CD14-positive monocyte (primary cell): Measurements from ENCODE around the gene CD200R1L. TPM values are rescaled to one million over a fixed set of nuclear protein-coding genes. Genes with fewer than 3 reads are reported as not detected.

Experiments used
- DNase-seq, 3 donors: peaks; one replicate each; pipeline ENCODE4 v3.0.0-alpha.2; 2011 to 2022
- H2AFZ ChIP-seq: 2 replicates; pipeline ENCODE4 v1.6.0; 2012; ENCODE audit warnings: mild to moderate bottlenecking, low read depth, low read length, inconsistent platforms; ENCODE audit not compliant: insufficient read depth, poor library complexity, severe bottlenecking
- H3K27ac ChIP-seq, 2 donors: 1 replicate in 1 of 2; 2 replicates in 1 of 2; pipeline ENCODE4 v1.5.1; 2012 to 2013; ENCODE audit warnings: low read length in 2 of 2, control low read depth in 1 of 2, inconsistent platforms in 1 of 2, low read depth in 1 of 2, mild to moderate bottlenecking in 1 of 2
- H3K27me3 ChIP-seq, 2 donors: one replicate each; pipeline versions ENCODE4 v1.6.0 to v1.6.1; 2011 to 2013; ENCODE audit warnings: low read length in 2 of 2; ENCODE audit not compliant: control insufficient read depth in 2 of 2, insufficient read depth in 2 of 2
- H3K36me3 ChIP-seq, 2 donors: replicated peaks in 1 of 2; 1 replicate in 1 of 2; 2 replicates in 1 of 2; pipeline versions ENCODE4 v1.5.1 to v1.6.1; 2012 to 2013; ENCODE audit warnings: low read length in 2 of 2, control low read depth in 1 of 2, inconsistent platforms in 1 of 2, mild to moderate bottlenecking in 1 of 2; ENCODE audit not compliant: insufficient read depth in 2 of 2, control insufficient read depth in 1 of 2
- H3K4me1 ChIP-seq, 2 donors: 1 replicate in 1 of 2; 2 replicates in 1 of 2; pipeline versions ENCODE4 v1.5.1 to v1.6.1; 2012 to 2013; ENCODE audit warnings: low read length in 2 of 2, control low read depth in 1 of 2, inconsistent platforms in 1 of 2, mild to moderate bottlenecking in 1 of 2, moderate library complexity in 1 of 2; ENCODE audit not compliant: insufficient read depth in 2 of 2, control insufficient read depth in 1 of 2
- H3K4me2 ChIP-seq: replicated peaks from 2 replicates; pipeline ENCODE3; 2012; ENCODE audit warnings: low read length, moderate library complexity, mild to moderate bottlenecking; ENCODE audit not compliant: poor library complexity, severe bottlenecking; ENCODE audit errors: extremely low read depth
- H3K4me3 ChIP-seq, 3 experiments: fragments of 200-600 bp in 1 of 3; sonication (generic) in 1 of 3; replicated peaks in 1 of 3; 1 replicate in 2 of 3; 2 replicates in 1 of 3; pipeline ENCODE4 v1.5.1; 2011 to 2013; ENCODE audit warnings: low read length in 3 of 3, mild to moderate bottlenecking in 3 of 3, control low read depth in 2 of 3, low read depth in 2 of 3, inconsistent platforms in 1 of 3, moderate library complexity in 1 of 3
- H3K79me2 ChIP-seq: 2 replicates; pipeline ENCODE4 v1.6.0; 2012; ENCODE audit warnings: mild to moderate bottlenecking, control low read depth, inconsistent platforms, low read length, moderate library complexity; ENCODE audit not compliant: insufficient read depth
- H3K9ac ChIP-seq: 2 replicates; pipeline ENCODE4 v1.6.0; 2017; ENCODE audit warnings: low read length, mild to moderate bottlenecking; ENCODE audit not compliant: insufficient read depth, poor library complexity, severe bottlenecking
- H3K9me3 ChIP-seq, 2 donors: replicated peaks in 1 of 2; 1 replicate in 1 of 2; 2 replicates in 1 of 2; pipeline versions ENCODE4 v1.5.1 to v1.6.1; 2012 to 2013; ENCODE audit warnings: low read length in 2 of 2, control low read depth in 1 of 2; ENCODE audit not compliant: control insufficient read depth in 1 of 2, insufficient read depth in 1 of 2
- H4K20me1 ChIP-seq: 2 replicates; pipeline ENCODE4 v1.6.0; 2012; ENCODE audit warnings: mild to moderate bottlenecking, low read length, control low read depth, moderate library complexity; ENCODE audit not compliant: insufficient read depth
- H3K27ac Mint-ChIP-seq, 7 donors: one replicate each; pipeline ENCODE4 v1.8.0; 2020; ENCODE audit warnings: mild to moderate bottlenecking in 7 of 7, mixed read lengths in 7 of 7, moderate library complexity in 6 of 7, inconsistent platforms in 2 of 7
- H3K27me3 Mint-ChIP-seq, 3 donors: one replicate each; pipeline ENCODE4 v1.8.0; 2021 to 2022; ENCODE audit warnings: low read depth in 3 of 3, mild to moderate bottlenecking in 3 of 3, mixed read lengths in 3 of 3, moderate library complexity in 3 of 3, inconsistent platforms in 1 of 3
- H3K36me3 Mint-ChIP-seq, 2 donors: one replicate each; pipeline ENCODE4 v1.8.0; 2020; ENCODE audit warnings: mixed read lengths in 2 of 2, inconsistent platforms in 1 of 2, mild to moderate bottlenecking in 1 of 2
- H3K4me1 Mint-ChIP-seq: one replicate; pipeline ENCODE4 v1.8.0; 2020; ENCODE audit warnings: mild to moderate bottlenecking, mixed read lengths
- H3K4me3 Mint-ChIP-seq, 2 donors: one replicate each; pipeline ENCODE4 v1.8.0; 2020; ENCODE audit warnings: mild to moderate bottlenecking in 2 of 2, mixed read lengths in 2 of 2, moderate library complexity in 1 of 2
- H3K9me3 Mint-ChIP-seq, 7 donors: one replicate each; pipeline ENCODE4 v1.8.0; 2020 to 2022; ENCODE audit warnings: mixed read lengths in 7 of 7, mild to moderate bottlenecking in 6 of 7, moderate library complexity in 6 of 7, inconsistent platforms in 2 of 7
- CTCF ChIP-seq: fragments of 200-600 bp; IDR thresholded peaks from one replicate; pipeline ENCODE4 v1.8.0; 2022; ENCODE audit warnings: antibody characterized with exemption, mild to moderate bottlenecking
- WGBS: methylation state at CpG from one replicate; pipeline ENCODE4 v1.1.5; 2013; ENCODE audit warnings: missing lambda C conversion rate; ENCODE audit not compliant: insufficient coverage; 5-methylcytosine and 5-hydroxymethylcytosine counted together
- intact Hi-C, 2 donors: fragments of 100-400 bp; cut with micrococcal nuclease; formaldehyde crosslinking; loops; one replicate each; pipeline versions ENCODE4 v1.15.0 to v1.15.1; 2023
- polyA plus RNA-seq, 3 donors: library from polyadenylated mRNA; depleted of rRNA in 1 of 3; unstranded in 2 of 3; stranded (reverse) in 1 of 3; fragments of 300-500 nt in 2 of 3; fragments of >200 nt in 1 of 3; fragmentation: Illumina TruSeq in 2 of 3; gene quantifications; 1 replicate in 2 of 3; 2 replicates in 1 of 3; pipeline ENCODE4 v1.2.3, GENCODE V29; 2012 to 2021

Gene CD200R1L
- polyA plus RNA-seq, 3 donors = not detected

- no peak overlapping the region for H2AFZ ChIP-seq
- no peak overlapping the region for H3K4me2 ChIP-seq
- Mint-ChIP-seq H3K4me1 (peaks cover 66% of the 10 kb centered on the region), H3K4me3 (no peak overlapping the region), H3K27me3 (peaks cover 0 to 7% (median 0%) of the 10 kb centered on the region in 3 donors), H3K27ac (peak overlapping the region in 4 of 7 donors; percentile 20 to 79 (median 63)), H3K36me3 (peaks cover 0 to 3% of the 10 kb centered on the region in 2 donors), H3K9me3 (no peaks in the 10 kb centered on the region)
- no peaks in the 10 kb centered on the region for H3K79me2 ChIP-seq
- no peak overlapping the region for H3K9ac ChIP-seq
- TF ChIP-seq CTCF = no peak
- H3K4me3 ChIP-seq = peak overlapping the region in 1 of 3 experiments; percentile 3
- DNase-seq = peak in 2 of 3 donors; percentile 42 to 47
- H3K36me3 ChIP-seq = no peaks in the 10 kb centered on the region
- H3K27me3 ChIP-seq = no peaks in the 10 kb centered on the region
- H3K4me1 ChIP-seq = peaks cover 57 to 75% of the 10 kb centered on the region in 2 donors
- H4K20me1 ChIP-seq = no peaks in the 10 kb centered on the region
- intact Hi-C loops = loop anchor here in 1 of 2 donors (5.0 kb wide), 1 partner anchor 34 kb away; no protein-coding TSS in a partner anchor
- no CpG with 5 or more reads among the region's 5 CpGs for WGBS
- H3K27ac ChIP-seq = peak overlapping the region in 1 of 2 donors; percentile 23
- no peaks in the 10 kb centered on the region for H3K9me3 ChIP-seq
Observed at GRCh38 chr3:112778353-112778948, 68.2 kb downstream of the CD200R1L start.

- Histone ChIP-seq H3K9me3 (no peaks in the 10 kb centered on the region), H3K27me3 (no peaks in the 10 kb centered on the region), H4K20me1 (no peaks in the 10 kb centered on the region), H3K27ac (peak overlapping the region in 1 of 2 donors; percentile 23), H3K4me3 (peak overlapping the region in 1 of 3 experiments; percentile 3), H2AFZ (no peak overlapping the region), H3K4me1 (peaks cover 55 to 73% of the 10 kb centered on the region in 2 donors), H3K4me2 (no peak overlapping the region), H3K9ac (no peak overlapping the region), H3K36me3 (no peaks in the 10 kb centered on the region), H3K79me2 (no peaks in the 10 kb centered on the region)
- intact Hi-C loops = loop anchor here in 1 of 2 donors (5.0 kb wide), 1 partner anchor 34 kb away; no protein-coding TSS in a partner anchor
- Mint-ChIP-seq H3K27me3 (peaks cover 0 to 10% (median 1%) of the 10 kb centered on the region in 3 donors), H3K4me1 (peaks cover 66% of the 10 kb centered on the region), H3K36me3 (peaks cover 0 to 3% of the 10 kb centered on the region in 2 donors), H3K4me3 (peak overlapping the region in 1 of 2 donors; percentile 26), H3K27ac (peak overlapping the region; percentile 36 to 85 (median 64)), H3K9me3 (no peaks in the 10 kb centered on the region)
- no peak for TF ChIP-seq CTCF
- peak in 1 of 3 donors; percentile 25 for DNase-seq
Observed at GRCh38 chr3:112777811-112778210, 68.9 kb downstream of the CD200R1L start.
